Gastroesophageal sphincter (tissue), 4 donors: Measurements from ENCODE around the gene SMAP2. TPM values are rescaled to one million over a fixed set of nuclear protein-coding genes. Genes with fewer than 3 reads are reported as not detected.
"Not testable (repeated sequence)": the region's sequence is repeated elsewhere in the genome, so short reads cannot be mapped to it uniquely, and the experiment has no call there.

ENCODE experiments used
- ATAC-seq: fragments of 150-250 bp; one replicate; pipeline ENCODE4 v1.9.1; 2016; ENCODE audit warnings: mild to moderate bottlenecking, moderate library complexity
- H3K27ac ChIP-seq, 4 donors: fragments of 200-600 bp; sonication (generic) in 3 of 4; 1 replicate in 3 of 4; 2 replicates in 1 of 4; pipeline ENCODE4 v1.5.1; 2016 to 2019
- H3K27me3 ChIP-seq: fragments of 200-600 bp; sonication (generic); one replicate; pipeline ENCODE4 v1.5.1; 2019
- H3K36me3 ChIP-seq, 2 donors: fragments of 200-600 bp; sonication (generic); one replicate each; pipeline ENCODE4 v1.5.1; 2019; ENCODE audit warnings: control low read depth in 1 of 2
- H3K4me1 ChIP-seq, 3 donors: fragments of 200-600 bp; sonication (generic); 1 replicate in 2 of 3; 2 replicates in 1 of 3; pipeline ENCODE4 v1.5.1; 2016 to 2019; ENCODE audit warnings: control low read depth in 2 of 3
- H3K4me3 ChIP-seq, 2 donors: fragments of 200-600 bp; sonication (generic); one replicate each; pipeline ENCODE4 v1.5.1; 2019; ENCODE audit warnings: mild to moderate bottlenecking in 1 of 2, moderate library complexity in 1 of 2
- H3K9me3 ChIP-seq, 3 donors: fragments of 200-600 bp; sonication (generic); one replicate each; pipeline ENCODE4 v1.5.1; 2017 to 2019; ENCODE audit warnings: control low read depth in 2 of 3
- CTCF ChIP-seq, 4 experiments: fragments of 200-600 bp in 2 of 4; fragments of 450-650 bp in 2 of 4; sonication (generic) in 1 of 4; IDR thresholded peaks; one replicate each; pipeline ENCODE4 v1.5.1; 2017 to 2019; ENCODE audit warnings: antibody characterized with exemption in 4 of 4, mild to moderate bottlenecking in 2 of 4, moderate library complexity in 2 of 4
- EP300 ChIP-seq: sonication (generic); formaldehyde crosslinking; IDR thresholded peaks from one replicate; pipeline ENCODE4 v1.6.1; 2017; ENCODE audit warnings: antibody characterized with exemption, mild to moderate bottlenecking
- POLR2A ChIP-seq, 2 donors: fragments of 450-650 bp; IDR thresholded peaks; one replicate each; pipeline ENCODE4 v1.6.1; 2017; ENCODE audit warnings: antibody characterized with exemption in 2 of 2, mild to moderate bottlenecking in 2 of 2, moderate library complexity in 1 of 2
- POLR2AphosphoS5 ChIP-seq: sonication (generic); formaldehyde crosslinking; IDR thresholded peaks from one replicate; pipeline ENCODE4 v1.6.1; 2017; ENCODE audit warnings: antibody characterized with exemption
- WGBS, 2 donors: methylation state at CpG; one replicate each; pipeline ENCODE4 v1.1.5; 2018; ENCODE audit warnings: low coverage in 1 of 2; 5-methylcytosine and 5-hydroxymethylcytosine counted together
- total RNA-seq, 4 donors: library from RNA; depleted of rRNA; stranded (reverse); fragments of >200 nt; gene quantifications; one replicate each; pipeline ENCODE4 v1.1.0, GENCODE V29; 2016

Gene SMAP2
- total RNA-seq, 4 donors from 2014 or later: 19.9 to 43.2 (median 26.6) TPM

- H3K9me3 ChIP-seq: no peaks in the 10 kb centered on the region
- ATAC-seq: no peak
- WGBS, 2 donors: 68 to 89% methylated on average over 3 to 4 of the region's 6 CpGs
- no peak overlapping the region for H3K4me3 ChIP-seq
- no peak overlapping the region for H3K27ac ChIP-seq
- TF ChIP-seq POLR2A (IDR thresholded peaks at IDR 0.05): no peak
- TF ChIP-seq EP300: no peak
- no peak for TF ChIP-seq CTCF (IDR thresholded peaks at IDR 0.05)
- no peak for TF ChIP-seq POLR2AphosphoS5
- H3K27me3 ChIP-seq: peaks cover 7% of the 10 kb centered on the region
- no peaks in the 10 kb centered on the region for H3K36me3 ChIP-seq
- H3K4me1 ChIP-seq: peaks cover 0 to 6% (median 0%) of the 10 kb centered on the region in 3 donors
These were observed 33.9 kb upstream of the SMAP2 start for GRCh38 chr1:40339420-40340323.

GRCh38 chr1:40341491-40342380, 31.8 kb upstream of the SMAP2 start:
- Histone ChIP-seq H3K36me3 (no peaks in the 10 kb centered on the region), H3K27ac (no peak overlapping the region), H3K4me3 (no peak overlapping the region), H3K9me3 (no peaks in the 10 kb centered on the region), H3K27me3 (peaks cover 7% of the 10 kb centered on the region), H3K4me1 (peaks cover 0 to 6% (median 0%) of the 10 kb centered on the region in 3 donors)
- ATAC-seq: no peak
- TF ChIP-seq POLR2AphosphoS5 (no peak), POLR2A (IDR thresholded peaks at IDR 0.05) (no peak), CTCF (IDR thresholded peaks at IDR 0.05) (no peak), EP300 (no peak)
- 67 to 76% methylated on average over 6 of the region's 6 CpGs for WGBS, 2 donors

GRCh38 chr1:40342381-40342717, 31.2 kb upstream of the SMAP2 start:
- H3K27me3 ChIP-seq, H3K9me3 ChIP-seq, H3K27ac ChIP-seq, H3K4me3 ChIP-seq, H3K36me3 ChIP-seq, ATAC-seq, H3K4me1 ChIP-seq: not testable (repeated sequence)
- WGBS, 2 donors: 94% methylated on average over 3 of the region's 3 CpGs; no CpG with 5 or more reads in 1 of the 2 donors

GRCh38 chr1:40344597-40344996, 28.9 kb upstream of the SMAP2 start:
- WGBS, 2 donors: 5 to 9% methylated on average over 4 to 5 of the region's 6 CpGs
- peaks cover 4% of the 10 kb centered on the region for H3K27me3 ChIP-seq
- no peak for TF ChIP-seq POLR2AphosphoS5
- TF ChIP-seq POLR2A (IDR thresholded peaks at IDR 0.05): no peak
- no peak for TF ChIP-seq CTCF (IDR thresholded peaks at IDR 0.05)
- no peak for TF ChIP-seq EP300
- no peaks in the 10 kb centered on the region for H3K9me3 ChIP-seq
- ATAC-seq: peak; percentile 60
- H3K27ac ChIP-seq: no peak overlapping the region
- H3K4me1 ChIP-seq: no peaks in the 10 kb centered on the region
- H3K36me3 ChIP-seq: no peaks in the 10 kb centered on the region
- no peak overlapping the region for H3K4me3 ChIP-seq

GRCh38 chr1:40350391-40350790, 23.1 kb upstream of the SMAP2 start:
- Histone ChIP-seq H3K36me3 (no peaks in the 10 kb centered on the region), H3K27ac (no peak overlapping the region), H3K27me3 (peaks cover 4% of the 10 kb centered on the region), H3K4me1 (no peaks in the 10 kb centered on the region), H3K4me3 (no peak overlapping the region), H3K9me3 (no peaks in the 10 kb centered on the region)
- TF ChIP-seq CTCF (IDR thresholded peaks at IDR 0.05) (no peak), POLR2A (IDR thresholded peaks at IDR 0.05) (no peak), EP300 (no peak), POLR2AphosphoS5 (no peak)
- no peak for ATAC-seq
- 75% methylated on average over 1 of the region's 2 CpGs; no CpG with 5 or more reads in 1 of the 2 donors for WGBS, 2 donors
